Measurements from ENCODE around the gene IKZF1.

Gene IKZF1

DNA sequence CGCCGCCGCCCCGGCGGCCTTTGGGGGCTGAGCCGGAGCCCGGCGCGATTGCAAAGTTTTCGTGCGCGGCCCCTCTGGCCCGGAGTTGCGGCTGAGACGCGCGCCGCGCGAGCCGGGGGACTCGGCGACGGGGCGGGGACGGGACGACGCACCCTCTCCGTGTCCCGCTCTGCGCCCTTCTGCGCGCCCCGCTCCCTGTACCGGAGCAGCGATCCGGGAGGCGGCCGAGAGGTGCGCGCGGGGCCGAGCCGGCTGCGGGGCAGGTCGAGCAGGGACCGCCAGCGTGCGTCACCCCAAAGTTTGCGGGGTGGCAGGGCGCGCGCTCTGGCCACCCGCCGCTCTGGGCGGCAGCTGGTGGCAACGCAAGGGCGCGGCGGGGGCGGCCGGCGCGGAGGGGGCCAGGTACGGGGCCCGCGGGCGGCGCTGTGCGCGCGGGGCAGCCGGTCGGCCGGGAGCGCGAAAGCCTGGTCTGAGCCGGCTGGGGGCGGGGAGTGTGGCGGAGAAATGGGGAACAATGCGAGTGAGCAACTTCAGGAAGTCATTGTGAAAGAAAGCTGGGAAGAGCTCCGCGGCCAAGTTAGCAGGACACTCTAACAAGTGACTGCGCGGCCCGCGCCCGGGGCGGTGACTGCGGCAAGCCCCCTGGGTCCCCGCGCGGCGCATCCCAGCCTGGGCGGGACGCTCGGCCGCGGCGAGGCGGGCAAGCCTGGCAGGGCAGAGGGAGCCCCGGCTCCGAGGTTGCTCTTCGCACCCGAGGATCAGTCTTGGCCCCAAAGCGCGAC is at the start of gene IKZF1:
TSS of gene IKZF1 (plus strand) at position 588 of the 782 bp plus-strand sequence. CDS start 14,346 bp downstream, outside the sequence.
- no peak for DNase-seq (ENCODE audit: low read depth)

DNA sequence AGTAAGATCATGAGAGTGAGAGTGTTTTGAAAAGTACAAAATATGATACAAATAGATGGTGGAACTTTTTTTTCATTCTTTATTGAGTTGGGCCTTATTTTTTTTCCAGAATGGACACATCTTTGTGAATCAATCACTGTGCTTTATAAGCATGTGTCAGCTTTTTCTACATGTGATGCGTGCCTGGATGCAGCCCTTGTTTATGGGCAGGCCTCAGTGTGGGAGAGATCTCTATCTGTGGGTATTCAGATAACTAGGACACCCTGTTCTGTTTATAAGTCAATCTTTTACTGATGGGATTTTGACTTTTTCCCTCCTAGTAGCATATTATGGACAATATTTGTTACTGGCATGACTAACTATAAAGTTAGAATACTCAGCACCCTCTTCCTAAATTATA is 42.9 kb upstream of the IKZF1 start:
- no peak for DNase-seq (ENCODE audit: low read depth)

DNA sequence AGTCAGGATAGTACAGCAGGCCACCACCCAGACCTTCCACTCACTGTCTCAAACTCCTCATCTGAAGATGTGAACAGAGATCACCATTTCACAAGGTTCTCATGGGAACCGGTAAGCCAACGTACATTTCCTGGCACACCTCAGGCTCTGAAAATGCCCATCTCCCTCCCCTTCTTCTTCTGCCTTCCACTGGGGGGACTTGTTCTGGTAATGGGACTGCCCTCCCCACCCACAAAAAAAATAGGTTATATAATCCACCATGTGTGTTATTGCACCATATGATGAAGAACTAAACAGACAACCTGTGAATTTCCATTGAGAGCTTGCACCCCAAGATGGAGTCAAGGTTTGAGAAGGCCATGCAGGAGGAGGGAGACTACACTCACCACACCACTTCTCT is 42.1 kb upstream of the IKZF1 start:
- no peak for DNase-seq (ENCODE audit: low read depth)

DNA sequence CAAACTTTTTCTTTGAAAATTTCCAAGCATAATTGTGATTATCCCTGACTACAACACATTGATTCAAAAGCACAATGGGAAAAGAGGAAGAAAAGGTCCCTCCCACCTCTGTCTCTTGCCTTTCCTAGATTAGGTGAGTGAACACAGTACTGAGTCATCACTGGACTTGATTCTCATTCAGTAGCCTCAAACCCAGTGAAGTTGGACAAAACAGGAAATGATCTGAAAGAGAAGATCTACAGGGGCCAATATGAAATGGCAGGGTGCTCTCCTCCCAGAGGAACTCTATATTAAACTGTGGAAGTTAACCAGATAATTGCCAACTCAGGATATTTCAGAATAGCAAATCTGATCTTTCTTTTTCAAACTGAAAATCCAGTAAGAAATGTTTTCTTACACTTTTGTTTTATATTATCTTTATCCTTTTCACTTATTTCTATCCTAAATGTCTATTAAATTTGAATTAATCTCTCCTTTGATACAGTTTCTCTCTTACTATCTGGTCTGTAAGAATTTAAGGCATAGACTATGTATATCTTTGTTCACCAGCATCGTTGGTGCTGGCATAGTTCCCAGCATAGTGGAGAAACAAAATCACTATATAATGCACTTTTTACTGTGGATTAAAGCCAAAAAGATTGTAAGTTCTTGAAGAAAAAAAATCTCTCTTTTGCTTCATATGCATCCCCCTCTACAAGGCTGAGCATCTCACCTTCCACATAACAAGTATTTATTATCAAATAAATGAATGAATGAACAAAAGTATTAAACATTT is 41.4 kb upstream of the IKZF1 start:
- no peak for DNase-seq (ENCODE audit: low read depth)

DNA sequence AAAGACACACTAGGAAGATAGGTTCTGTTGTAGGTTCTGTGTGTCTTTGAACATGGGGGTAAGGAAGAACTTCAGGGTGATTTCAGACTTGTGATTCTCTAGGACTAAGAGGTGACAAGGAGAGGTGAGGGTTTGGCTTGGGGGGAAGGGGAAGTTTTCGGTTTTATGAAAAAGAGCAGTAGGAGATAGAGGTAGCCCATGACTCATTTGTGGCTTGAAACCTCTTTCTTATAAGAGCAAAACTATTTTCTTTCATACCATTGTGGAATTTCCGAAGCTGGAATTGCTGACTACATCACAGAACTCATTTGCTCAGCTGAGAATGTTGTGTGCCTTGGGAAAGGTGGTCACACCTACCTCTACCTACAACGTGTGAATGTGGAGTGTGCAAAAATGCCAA is 39.6 kb upstream of the IKZF1 start:
- DNase-seq (ENCODE audit: low read depth): no peak

DNA sequence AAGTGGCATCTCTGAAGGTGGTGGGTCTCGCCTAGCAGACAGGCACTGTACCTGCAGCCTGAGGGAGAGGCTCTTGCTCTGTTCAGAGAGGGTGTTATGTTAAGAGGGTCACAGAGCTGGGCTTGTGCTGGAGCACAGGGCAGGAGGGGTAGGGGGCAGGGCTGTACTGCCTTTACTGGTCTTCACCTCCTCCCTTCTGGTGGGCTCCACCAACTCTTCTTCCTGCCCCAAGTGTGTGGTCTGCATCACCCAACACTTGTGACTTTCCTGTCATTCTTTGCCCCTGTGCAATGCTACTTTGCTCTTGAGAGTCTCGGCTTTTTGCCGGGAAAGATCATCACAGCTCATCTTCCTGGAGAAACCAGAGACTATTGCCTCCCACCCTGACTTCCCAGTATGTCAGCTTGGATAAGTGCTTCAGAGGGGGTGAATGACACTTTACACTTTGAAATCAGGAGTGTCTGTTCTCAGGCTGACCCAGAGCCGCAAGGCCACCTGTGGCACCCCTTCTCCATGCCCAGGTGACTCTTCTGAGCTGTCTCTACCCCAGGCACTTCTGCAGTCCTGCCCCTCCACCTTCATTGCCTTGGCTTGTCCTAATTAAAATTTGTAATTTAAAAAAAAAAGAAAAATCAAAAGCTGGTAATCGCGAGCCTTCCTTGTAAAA is 38.4 kb upstream of the IKZF1 start:
- no peak for DNase-seq (ENCODE audit: low read depth)

DNA sequence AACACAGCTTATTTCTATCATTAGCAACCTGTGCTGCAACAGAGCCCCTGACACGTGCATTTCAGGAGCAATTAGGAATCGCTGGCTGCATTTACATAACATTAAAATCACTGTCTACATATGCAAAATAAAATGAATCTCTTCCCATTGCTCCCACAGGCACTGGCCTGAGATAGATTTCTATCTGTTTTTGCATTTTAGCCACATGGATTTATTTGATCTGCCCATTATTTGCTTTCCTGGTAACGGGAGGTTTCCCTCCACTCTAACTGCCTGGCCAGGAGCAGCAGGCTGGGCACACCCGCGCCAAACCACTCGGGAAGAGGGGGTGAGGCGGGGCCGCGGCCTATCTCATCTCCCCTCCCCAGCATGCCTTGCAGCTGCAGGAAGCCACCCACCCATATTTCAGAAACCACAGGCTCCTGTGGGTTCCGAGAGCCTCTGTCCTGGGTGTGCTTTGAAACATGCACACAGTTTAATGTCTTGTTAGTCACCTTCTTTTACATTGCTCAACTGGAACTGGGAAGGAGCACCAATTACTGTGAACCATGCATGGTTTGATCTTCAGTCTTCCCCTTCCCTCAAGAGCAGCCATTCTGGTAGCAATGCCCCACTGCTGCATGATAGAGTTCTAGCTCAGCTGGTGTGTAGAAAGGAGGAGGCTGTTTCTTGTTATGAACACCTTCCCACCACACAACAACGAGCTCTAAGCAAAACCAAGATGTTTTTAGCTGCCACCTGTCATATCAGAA is 37.7 kb upstream of the IKZF1 start:
- no peak for DNase-seq (ENCODE audit: low read depth)

DNA sequence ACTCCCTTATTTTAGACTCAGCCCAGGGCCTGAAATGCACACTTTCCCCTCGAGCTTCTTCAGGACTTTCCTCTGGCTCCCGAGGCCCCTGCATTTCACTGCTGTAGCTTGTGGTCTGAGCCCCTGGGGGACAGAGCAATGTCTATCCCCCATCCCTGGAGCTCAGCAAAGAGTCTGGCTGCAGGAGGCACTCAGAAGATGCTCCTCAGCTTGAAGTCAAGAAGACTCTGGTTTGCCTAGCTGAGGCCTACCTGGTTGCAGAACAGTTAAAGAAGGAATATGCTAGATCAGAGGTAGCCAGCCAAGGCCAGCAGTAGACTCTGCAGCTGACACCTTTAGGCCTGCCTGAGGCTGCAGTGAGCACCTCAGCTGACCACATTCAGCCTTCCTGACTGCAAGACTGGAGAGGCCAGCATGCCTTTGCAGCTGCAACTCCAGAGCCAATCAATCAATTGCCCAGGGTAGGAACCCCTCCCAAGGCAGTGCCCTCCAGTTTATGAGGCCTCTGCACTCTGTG is 36.9 kb upstream of the IKZF1 start:
- no peak for DNase-seq (ENCODE audit: low read depth)

DNA sequence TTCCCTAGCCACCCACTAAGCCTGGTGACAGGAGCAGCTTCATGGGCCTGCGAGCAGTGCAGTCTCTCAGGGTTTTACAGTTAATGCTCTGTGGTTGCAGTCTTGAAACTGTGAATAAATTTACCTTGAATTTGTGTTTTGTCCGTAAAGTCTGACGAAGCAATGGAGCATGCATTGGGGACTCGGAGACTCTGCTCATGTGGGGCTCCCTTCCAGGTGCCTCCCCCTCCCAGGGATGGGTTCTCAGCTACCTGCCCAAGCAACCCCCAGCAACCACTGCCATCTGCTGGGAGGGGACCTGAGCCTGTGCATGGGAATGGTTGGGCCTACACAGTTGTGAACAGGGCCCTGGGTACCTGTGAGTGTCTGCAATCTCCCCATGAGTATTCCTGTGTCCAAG is 36.3 kb upstream of the IKZF1 start:
- no peak for DNase-seq (ENCODE audit: low read depth)

DNA sequence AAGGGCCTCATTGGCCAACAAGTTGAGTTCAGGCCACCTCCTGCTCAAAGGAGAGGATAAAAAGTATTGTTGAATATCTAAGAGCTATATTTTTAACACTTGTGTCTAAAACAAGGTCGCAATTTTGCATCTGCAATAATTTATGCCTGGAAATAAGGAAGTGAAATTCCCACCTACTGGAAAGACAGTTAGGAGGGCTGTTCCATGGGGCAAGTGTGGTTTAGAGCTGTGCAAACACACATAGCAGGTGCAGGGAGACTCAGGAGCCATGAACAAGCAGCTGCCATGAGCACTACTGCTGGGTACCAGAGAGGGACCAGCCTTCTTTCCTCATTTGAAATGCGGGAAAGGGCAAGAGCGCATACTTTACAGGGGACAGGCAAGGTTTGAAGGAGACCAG is 35.5 kb upstream of the IKZF1 start:
- DNase-seq (ENCODE audit: low read depth): no peak

DNA sequence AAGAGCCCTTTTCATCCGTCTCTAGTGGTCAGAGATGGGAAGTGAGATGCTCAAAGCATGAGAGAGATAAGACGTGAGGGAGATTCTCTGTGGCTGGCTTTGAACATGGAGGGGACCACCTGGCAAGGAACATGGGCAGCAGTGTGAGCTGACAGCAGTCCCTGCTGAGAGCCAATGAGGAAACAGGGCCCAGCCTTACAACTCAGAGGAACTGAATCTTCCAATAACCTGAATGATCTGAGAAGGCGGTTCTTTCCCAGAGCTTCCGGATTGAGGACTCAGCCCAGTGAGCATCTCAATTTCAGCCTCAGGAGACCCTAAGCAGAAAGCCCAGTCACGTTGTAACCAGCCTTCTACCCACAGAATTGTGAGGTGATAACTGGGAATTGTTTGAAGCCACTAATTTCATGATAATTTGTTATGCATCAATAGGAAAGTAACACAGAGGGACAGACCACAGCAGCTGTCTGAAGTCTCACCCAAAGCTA is 33.9 kb upstream of the IKZF1 start:
- DNase-seq (ENCODE audit: low read depth): no peak

DNA sequence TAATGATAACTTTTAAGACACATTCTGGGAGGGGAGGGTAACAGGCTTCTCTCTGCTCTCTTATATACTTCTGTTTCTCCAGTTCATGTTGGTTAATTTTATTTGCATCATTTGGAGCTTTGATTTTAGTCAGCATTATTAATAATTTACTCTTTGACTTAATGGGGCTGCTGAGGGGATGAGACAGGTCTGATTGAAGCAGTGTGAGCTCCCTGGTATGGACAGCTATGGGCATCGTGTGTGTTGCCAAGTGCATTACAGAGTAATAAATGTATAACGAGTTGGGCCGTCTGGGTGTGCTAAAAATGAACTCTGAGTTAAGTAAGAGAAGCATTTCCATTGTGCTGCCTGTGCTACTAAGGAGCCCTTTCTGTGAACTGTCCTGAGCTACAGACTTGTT is 31.7 kb upstream of the IKZF1 start:
- DNase-seq (ENCODE audit: low read depth): no peak

DNA sequence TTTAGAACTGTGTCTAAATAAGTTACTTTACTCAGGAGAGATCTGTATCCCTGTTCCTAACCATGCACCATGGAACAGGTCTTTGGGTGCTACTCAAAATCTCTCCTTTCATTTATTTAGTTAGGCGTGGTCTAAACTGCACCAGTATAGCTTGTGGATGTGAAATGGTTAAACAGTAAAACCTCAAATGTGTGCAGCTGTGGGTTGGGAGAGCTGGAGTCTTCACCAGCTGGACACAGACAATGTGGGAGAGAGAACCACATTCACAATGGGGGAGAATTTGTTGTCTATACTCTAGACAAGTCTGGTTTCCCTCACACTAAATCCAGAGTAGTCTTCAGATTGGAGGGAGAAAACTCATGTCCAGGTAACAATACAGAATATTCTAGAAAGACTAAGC is 31.2 kb upstream of the IKZF1 start:
- DNase-seq (ENCODE audit: low read depth): no peak

DNA sequence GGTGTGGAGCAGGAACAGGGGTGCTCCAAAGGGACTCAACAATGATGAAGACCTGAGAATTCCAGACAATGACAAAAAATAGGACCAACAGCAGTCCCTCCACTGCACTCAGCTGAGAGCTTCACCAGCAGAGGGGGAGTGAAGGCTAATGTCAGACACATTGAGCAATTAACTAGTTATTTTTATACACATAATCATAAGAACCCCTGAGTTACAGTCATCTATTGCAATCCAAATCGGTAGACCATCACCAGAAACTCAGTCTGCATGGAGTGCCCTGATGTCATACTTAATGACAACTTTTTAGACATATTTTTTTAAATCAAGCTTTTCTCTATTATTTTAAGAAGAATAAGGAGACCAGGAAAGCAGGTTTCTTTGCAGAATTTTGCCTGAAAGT is 30.6 kb upstream of the IKZF1 start:
- no peak for DNase-seq (ENCODE audit: low read depth)

DNA sequence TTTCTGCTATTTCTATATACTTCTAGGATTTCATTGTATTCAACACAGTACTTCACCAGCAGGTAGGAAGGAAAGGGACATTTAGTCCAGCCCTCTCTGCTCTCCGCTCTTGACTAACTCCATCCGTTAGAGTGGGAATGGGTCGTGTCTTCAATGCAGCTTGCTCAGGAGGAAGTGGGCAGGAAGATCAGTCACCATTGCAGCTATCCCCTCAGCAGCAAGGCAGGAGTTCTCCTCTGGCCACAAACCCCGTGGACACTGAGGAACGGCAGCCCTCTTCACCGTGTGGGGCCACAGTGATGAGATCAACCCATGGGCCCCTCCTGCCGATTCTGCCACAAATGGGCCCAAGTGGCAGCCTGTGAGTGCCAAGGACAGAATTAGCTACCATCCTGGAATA is 30.2 kb upstream of the IKZF1 start:
- DNase-seq (ENCODE audit: low read depth): no peak

DNA sequence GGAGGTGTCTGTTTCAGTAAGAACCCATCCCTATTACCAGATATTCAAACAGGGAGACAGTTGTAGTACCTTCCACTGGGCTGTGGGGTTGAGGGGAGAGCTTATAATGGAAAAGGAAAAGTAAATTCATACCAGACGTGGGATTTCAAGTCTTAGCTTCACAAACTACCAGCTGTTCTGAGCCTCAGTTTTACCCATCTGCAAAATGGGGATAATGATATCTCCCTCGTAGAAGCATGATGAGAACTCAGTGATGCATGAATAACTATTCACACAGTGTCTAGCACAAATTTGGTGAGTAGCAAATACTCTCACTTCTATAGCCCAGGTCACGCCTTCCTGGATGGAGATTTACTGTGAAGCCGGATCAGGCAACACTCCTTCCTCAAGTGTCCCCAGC is 29.1 kb upstream of the IKZF1 start:
- no peak for DNase-seq (ENCODE audit: low read depth)

DNA sequence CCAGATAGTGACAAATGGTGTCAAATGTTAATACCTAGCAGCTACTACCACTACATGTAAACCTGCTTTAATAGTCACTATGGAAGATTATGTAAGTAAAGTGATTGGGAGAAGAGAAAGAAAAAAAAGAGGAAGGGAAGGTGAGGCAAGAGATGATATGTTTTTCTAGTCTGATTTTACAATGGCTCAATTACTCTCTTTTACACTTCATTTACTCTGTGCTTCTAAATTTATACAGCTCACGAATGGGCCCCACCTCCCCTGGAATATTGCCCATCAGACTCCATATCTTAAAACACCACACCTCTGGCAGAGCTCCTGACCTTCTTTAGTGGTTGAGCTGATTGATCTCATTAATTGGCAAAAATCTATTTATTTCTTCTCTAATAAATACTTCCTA is 28.0 kb upstream of the IKZF1 start:
- DNase-seq (ENCODE audit: low read depth): no peak

DNA sequence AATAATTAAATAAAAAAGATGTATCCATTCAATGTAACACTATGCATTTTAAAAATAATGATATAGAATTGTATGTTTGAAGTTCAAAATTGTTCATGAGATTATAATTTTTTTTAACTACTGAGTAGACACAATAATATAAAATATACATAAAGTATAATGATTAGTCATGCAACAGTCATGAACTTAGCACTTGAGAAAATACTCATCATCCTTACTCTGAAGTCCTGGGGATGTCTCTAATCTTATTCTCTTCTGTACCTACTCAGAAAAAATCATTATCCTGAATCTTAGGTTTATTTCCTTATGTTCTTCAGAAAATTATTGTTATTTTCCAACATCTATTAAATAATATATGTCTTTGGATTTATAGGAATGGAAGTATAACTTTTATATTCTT is 26.4 kb upstream of the IKZF1 start:
- no peak for DNase-seq (ENCODE audit: low read depth)

DNA sequence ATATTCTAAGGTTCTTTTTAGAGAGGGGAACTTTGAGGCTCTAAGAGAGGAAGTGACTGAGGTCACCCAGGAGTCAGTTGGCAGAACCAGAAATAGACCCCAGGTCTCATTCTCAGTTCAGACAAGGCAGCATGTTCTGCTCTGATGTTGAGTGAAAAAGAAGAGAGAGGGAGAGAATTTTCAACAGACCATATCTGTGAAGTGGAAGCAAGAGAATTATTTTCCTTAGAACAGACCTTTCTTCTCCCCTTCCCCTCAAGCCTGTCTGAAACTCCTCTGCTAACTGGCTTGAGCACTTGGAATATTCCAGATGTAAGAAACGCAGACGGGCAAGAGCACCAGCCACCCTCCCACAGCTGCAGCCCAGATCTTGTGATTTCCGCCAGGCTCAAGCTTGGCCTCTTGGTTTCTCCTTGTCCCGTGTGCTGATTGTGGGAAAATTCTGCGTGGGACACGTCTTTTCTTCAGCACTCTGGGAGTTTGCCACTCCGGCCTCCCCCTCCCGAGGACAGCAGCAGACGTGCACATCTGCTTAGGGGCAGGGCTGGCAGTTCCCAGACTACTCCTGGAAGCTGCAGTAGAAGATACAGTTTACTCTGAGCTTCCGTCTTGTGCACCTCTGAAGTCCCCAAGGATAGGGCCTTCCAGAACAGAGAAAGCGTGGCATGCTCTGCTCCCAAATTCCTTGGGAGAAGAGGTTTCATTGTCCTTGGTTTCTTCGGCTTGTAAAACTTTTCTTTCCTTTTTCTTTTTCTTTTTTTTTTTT is 22.7 kb upstream of the IKZF1 start:
- no peak for DNase-seq (ENCODE audit: low read depth)

DNA sequence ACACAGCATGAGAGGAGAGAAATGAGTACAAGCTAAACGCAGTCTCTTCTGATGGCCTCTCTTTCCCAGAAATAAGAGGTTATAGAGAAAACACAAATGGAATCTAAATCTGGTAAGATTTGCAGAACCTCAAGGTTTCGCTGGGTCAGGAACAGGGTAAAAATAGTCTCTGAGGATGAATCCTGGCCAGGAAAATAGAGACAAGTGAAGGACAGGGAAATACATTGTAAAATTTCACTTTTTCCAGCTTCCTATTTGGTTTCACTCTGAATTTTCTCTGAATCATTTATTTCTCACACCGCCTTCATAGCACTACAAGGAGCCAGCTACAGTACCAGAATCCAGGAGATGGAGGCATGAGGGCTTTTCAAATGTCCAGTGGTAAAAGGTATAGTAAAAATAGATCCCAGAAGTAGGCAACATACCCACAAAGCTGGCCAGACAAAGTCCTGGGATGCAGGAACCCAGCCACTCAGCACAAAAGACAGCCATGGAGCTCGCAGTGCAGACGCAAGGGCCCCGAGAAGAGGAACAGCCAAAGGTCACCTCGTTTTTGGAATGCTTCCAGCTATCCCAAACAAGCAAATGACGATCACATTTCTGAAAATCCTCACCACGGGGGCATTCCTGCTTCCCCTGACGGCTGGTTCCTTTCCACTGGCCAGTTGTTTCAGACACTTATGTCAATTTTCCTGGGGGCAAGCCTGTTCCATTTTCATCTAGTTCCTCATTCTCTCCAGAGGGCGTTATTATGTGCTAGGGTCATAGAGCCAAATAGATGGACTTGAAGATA is 21.5 kb upstream of the IKZF1 start:
- DNase-seq (ENCODE audit: low read depth): no peak

Data from GM04503 (cell line).